SH-SY5Y (cell line): ENCODE data around the gene NDFIP2.

ENCODE experiments used
- GATA2 ChIP-seq: IDR thresholded peaks from 2 replicates; pipeline ENCODE4 v1.6.1; 2011; ENCODE audit warnings: mild to moderate bottlenecking, low read depth, low read length
- GATA3 ChIP-seq: IDR thresholded peaks from 2 replicates; pipeline ENCODE4 v1.6.1; 2011; ENCODE audit warnings: low read depth, mild to moderate bottlenecking, low read length, moderate library complexity

- TF ChIP-seq GATA3 (no peak), GATA2 (no peak)
Observed at GRCh38 chr13:79482281-79482970, 1.5 kb downstream of the NDFIP2 start.
